Activated CD4-positive, alpha-beta T cell treated with anti-CD3 and anti-CD28 coated beads, Interleukin-2, amount 10 ng/mL, durations not matched to agents 7 days and 5 days (primary cell): Measurements from ENCODE around the gene PROK1. TPM values are rescaled to one million over a fixed set of nuclear protein-coding genes. Genes with fewer than 3 reads are reported as not detected.
"Not testable (repeated sequence)": the region's sequence is repeated elsewhere in the genome, so short reads cannot be mapped to it uniquely, and the experiment has no call there.

Experiments used
- CTCF ChIA-PET: fragments of 350-600 bp; sonication (Branson Sonifier 250); formaldehyde crosslinking; loops from one replicate; lab custom pipeline; 2021; ENCODE audit warnings: antibody characterized with exemption; lab: Charles Lee
- POLR2A ChIA-PET: fragments of 350-600 bp; sonication (Branson Sonifier 250); formaldehyde crosslinking; loops from one replicate; lab custom pipeline; 2021; ENCODE audit warnings: antibody characterized with exemption; lab: Charles Lee
- DNase-seq: peaks from one replicate; pipeline ENCODE4 v3.0.0-alpha.2; 2020
- H3K27ac Mint-ChIP-seq: one replicate; pipeline ENCODE4 v1.8.0; 2021; ENCODE audit warnings: mild to moderate bottlenecking, moderate library complexity, mixed read lengths
- H3K27me3 Mint-ChIP-seq: one replicate; pipeline ENCODE4 v1.8.0; 2021; ENCODE audit warnings: mixed read lengths
- H3K36me3 Mint-ChIP-seq: one replicate; pipeline ENCODE4 v1.8.0; 2021; ENCODE audit warnings: low read depth, mixed read lengths
- H3K4me1 Mint-ChIP-seq: one replicate; pipeline ENCODE4 v1.8.0; 2021; ENCODE audit warnings: mixed read lengths
- H3K4me3 Mint-ChIP-seq: one replicate; pipeline ENCODE4 v1.8.0; 2021; ENCODE audit warnings: mild to moderate bottlenecking, moderate library complexity, mixed read lengths
- H3K9me3 Mint-ChIP-seq: one replicate; pipeline ENCODE4 v1.8.0; 2021; ENCODE audit warnings: mixed read lengths
- total RNA-seq, 2 experiments: library from RNA; stranded (reverse); gene quantifications; one replicate each; pipeline ENCODE4 v1.2.3, GENCODE V29; 2021

PROK1 gene, protein sequence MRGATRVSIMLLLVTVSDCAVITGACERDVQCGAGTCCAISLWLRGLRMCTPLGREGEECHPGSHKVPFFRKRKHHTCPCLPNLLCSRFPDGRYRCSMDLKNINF
- total RNA-seq: not detected

DNA sequence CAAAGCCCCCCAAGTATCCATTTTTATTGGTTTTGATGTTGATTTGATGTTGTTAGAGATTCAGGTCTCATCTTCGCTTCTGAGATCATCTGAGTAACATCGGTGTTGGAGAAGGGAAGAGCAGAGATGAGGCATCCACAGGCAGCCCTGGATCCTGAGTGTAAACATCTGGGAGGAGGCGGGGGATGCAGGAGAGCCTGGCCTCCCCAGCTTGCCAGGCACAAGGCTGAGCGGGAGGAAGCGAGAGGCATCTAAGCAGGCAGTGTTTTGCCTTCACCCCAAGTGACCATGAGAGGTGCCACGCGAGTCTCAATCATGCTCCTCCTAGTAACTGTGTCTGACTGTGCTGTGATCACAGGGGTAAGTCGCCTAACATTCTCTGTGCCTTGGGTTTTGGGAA, at the start of gene PROK1:
TSS of gene PROK1 (plus strand) at position 221 of the 400 bp plus-strand sequence. CDS start at position 289, 68 bp downstream.
- POLR2A ChIA-PET: no interaction called here

GRCh38 chr1:110403805-110404204, 47.1 kb upstream of the PROK1 start:
- Mint-ChIP-seq H3K4me1 (peaks cover 18% of the 10 kb centered on the region), H3K4me3 (no peak overlapping the region), H3K27me3 (no peaks in the 10 kb centered on the region), H3K27ac (no peak overlapping the region), H3K9me3 (no peaks in the 10 kb centered on the region), H3K36me3 (peaks cover 34% of the 10 kb centered on the region)
- POLR2A ChIA-PET: interaction anchor here (0.6 kb wide), 1 partner anchor 55 kb away, joined by 6 read pairs; no protein-coding TSS in a partner anchor
- no peak for DNase-seq
- CTCF ChIA-PET: interaction anchor here (0.7 to 0.9 kb wide), 3 partner anchors 13 to 668 kb away, joined by 3 read pairs; no protein-coding TSS in a partner anchor

More for the DNA sequence above, at the start of gene PROK1:
- peaks cover 25% of the 10 kb centered on the region for H3K27me3 Mint-ChIP-seq
- CTCF ChIA-PET: no interaction called here
- no peaks in the 10 kb centered on the region for H3K36me3 Mint-ChIP-seq
- H3K27ac Mint-ChIP-seq: no peak within 1 kb of the TSS
- H3K9me3 Mint-ChIP-seq: no peaks in the 10 kb centered on the region
- no peak for DNase-seq
- no peak within 1 kb of the TSS for H3K4me3 Mint-ChIP-seq
- no peaks in the 10 kb centered on the region for H3K4me1 Mint-ChIP-seq

GRCh38 chr1:110404401-110404800, 46.5 kb upstream of the PROK1 start:
- Mint-ChIP-seq H3K27me3 (no peaks in the 10 kb centered on the region), H3K36me3 (peaks cover 34% of the 10 kb centered on the region), H3K27ac (no peak overlapping the region), H3K9me3 (no peaks in the 10 kb centered on the region), H3K4me1 (peaks cover 21% of the 10 kb centered on the region), H3K4me3 (no peak overlapping the region)
- ChIA-PET CTCF (interaction anchor here (0.9 kb wide), 1 partner anchor 56 kb away, joined by 3 read pairs; no protein-coding TSS in a partner anchor), POLR2A (no interaction called here)
- DNase-seq: no peak

- CTCF ChIA-PET, DNase-seq, POLR2A ChIA-PET, H3K9me3 Mint-ChIP-seq, H3K27me3 Mint-ChIP-seq: not testable (repeated sequence)
- H3K27ac Mint-ChIP-seq: peak overlapping the region; percentile 100
- peaks cover 20% of the 10 kb centered on the region for H3K36me3 Mint-ChIP-seq
- H3K4me1 Mint-ChIP-seq: peaks cover 21% of the 10 kb centered on the region
- peak overlapping the region; percentile 99 for H3K4me3 Mint-ChIP-seq
Measured at GRCh38 chr1:110406407-110406806, 44.5 kb upstream of the PROK1 start.

- DNase-seq: peak; percentile 95
- H3K4me1 Mint-ChIP-seq: peaks cover 22% of the 10 kb centered on the region
- H3K36me3 Mint-ChIP-seq: peaks cover 16% of the 10 kb centered on the region
- peak within 1 kb of the TSS; percentile 99 for H3K4me3 Mint-ChIP-seq
- H3K27me3 Mint-ChIP-seq: no peaks in the 10 kb centered on the region
- POLR2A ChIA-PET: no interaction called here
- no peaks in the 10 kb centered on the region for H3K9me3 Mint-ChIP-seq
- CTCF ChIA-PET: interaction anchor here (0.5 to 5.7 kb wide), 10 partner anchors 14 to 468 kb away, joined by 3 to 31 read pairs (median 6); partner anchors contain the start of gene RBM15
- H3K27ac Mint-ChIP-seq: peak within 1 kb of the TSS; percentile 100
Measured at GRCh38 chr1:110407260-110408210, 43.4 kb upstream of the PROK1 start, which contains the start of gene LAMTOR5. TSS of gene LAMTOR5 (minus strand) at chr1:110407694. CDS start at chr1:110407620, 74 bp downstream.

DNA sequence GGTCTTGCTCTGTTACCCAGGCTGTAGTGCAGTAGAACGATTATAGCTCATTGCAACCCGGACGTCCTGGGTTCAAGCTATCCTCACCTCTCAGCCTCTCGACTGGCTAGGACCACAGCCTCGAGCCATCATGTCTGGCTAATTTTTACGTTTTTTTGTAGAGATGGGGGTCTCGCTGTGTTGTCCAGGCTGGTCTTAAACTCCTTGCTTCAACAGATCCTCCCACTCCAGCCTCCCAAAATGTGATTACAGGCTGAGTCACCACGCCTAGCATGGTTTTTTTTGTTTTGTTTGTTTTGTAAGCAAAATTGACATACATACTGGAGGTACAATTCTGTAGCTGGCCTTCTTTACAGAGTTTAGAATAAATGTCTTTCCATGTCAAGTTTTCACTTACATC, 42.5 kb upstream of the PROK1 start:
- Mint-ChIP-seq H3K9me3 (no peaks in the 10 kb centered on the region), H3K4me3 (peak overlapping the region; percentile 99), H3K4me1 (peaks cover 23% of the 10 kb centered on the region), H3K36me3 (peaks cover 11% of the 10 kb centered on the region), H3K27ac (peak overlapping the region; percentile 100), H3K27me3 (no peaks in the 10 kb centered on the region)
- POLR2A ChIA-PET: no interaction called here
- CTCF ChIA-PET: interaction anchor here (0.5 to 5.7 kb wide), 13 partner anchors 13 to 467 kb away, joined by 3 to 31 read pairs (median 6); partner anchors contain the start of gene RBM15
- no peak for DNase-seq

DNA sequence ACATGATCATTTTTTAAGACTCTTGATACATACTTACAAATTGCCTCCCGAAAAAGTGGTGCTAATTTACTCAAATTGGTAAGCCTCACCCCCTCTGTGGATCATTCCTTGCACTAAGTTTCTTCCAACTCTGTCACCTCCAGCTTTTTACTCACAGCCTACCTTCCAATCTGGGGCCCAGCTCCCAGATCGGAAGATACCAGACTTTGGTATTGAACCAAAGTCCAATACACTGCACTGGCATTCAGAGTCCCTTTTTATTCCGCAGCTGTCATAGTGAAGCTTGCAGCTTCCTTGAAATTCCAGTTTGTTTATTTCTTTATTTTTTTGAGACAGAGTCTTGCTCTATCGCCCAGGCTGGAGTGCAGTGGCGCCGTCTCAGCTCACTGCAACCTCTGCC, 41.6 kb upstream of the PROK1 start:
- no peak overlapping the region for H3K27ac Mint-ChIP-seq

GRCh38 chr1:110411173-110411735, 39.7 kb upstream of the PROK1 start:
- peaks cover 20% of the 10 kb centered on the region for H3K4me1 Mint-ChIP-seq
- H3K4me3 Mint-ChIP-seq: no peak overlapping the region
- POLR2A ChIA-PET: no interaction called here
- H3K9me3 Mint-ChIP-seq: no peaks in the 10 kb centered on the region
- H3K27me3 Mint-ChIP-seq: no peaks in the 10 kb centered on the region
- CTCF ChIA-PET: interaction anchor here (0.6 to 5.7 kb wide), 5 partner anchors 27 to 85 kb away, joined by 3 to 31 read pairs (median 6); partner anchors contain the start of gene RBM15
- DNase-seq: no peak
- peaks cover 2% of the 10 kb centered on the region for H3K36me3 Mint-ChIP-seq
- no peak overlapping the region for H3K27ac Mint-ChIP-seq

More for the DNA sequence above, 41.6 kb upstream of the PROK1 start:
- Mint-ChIP-seq H3K9me3 (no peaks in the 10 kb centered on the region), H3K36me3 (peaks cover 6% of the 10 kb centered on the region), H3K4me1 (peaks cover 23% of the 10 kb centered on the region), H3K4me3 (peak overlapping the region; percentile 13), H3K27me3 (no peaks in the 10 kb centered on the region)
- ChIA-PET POLR2A (interaction anchor here (0.6 kb wide), 1 partner anchor 11 kb away, joined by 4 read pairs; no protein-coding TSS in a partner anchor), CTCF (interaction anchor here (0.7 to 5.7 kb wide), 9 partner anchors 14 to 202 kb away, joined by 3 to 31 read pairs (median 6); partner anchors contain the start of gene RBM15)
- no peak for DNase-seq

DNA sequence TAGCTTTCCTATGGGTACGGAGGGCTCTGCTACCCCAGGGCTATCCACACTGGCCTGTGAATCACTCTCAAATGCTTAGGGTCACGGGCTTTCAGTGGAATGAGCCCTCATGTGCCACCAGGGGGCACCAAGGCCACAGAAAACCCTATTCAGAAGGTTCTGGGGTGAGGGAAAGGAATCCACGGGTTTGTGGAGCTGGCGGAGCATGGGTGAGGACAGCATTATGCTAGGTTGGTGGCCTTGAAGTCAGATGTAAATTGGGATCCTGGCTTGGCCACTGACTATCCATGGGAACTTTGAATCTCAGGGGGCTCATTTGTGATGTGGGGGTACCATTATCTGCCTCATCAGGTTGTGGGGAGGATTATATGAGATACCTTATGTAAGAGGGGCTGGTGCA, 38.4 kb upstream of the PROK1 start:
- peak; percentile 71 for DNase-seq
- Mint-ChIP-seq H3K27me3 (no peaks in the 10 kb centered on the region), H3K27ac (no peak overlapping the region), H3K36me3 (no peaks in the 10 kb centered on the region), H3K4me1 (peaks cover 15% of the 10 kb centered on the region), H3K9me3 (no peaks in the 10 kb centered on the region), H3K4me3 (no peak overlapping the region)
- POLR2A ChIA-PET: no interaction called here
- CTCF ChIA-PET: interaction anchor here (0.6 to 5.7 kb wide), 14 partner anchors 8 to 205 kb away, joined by 3 to 31 read pairs (median 3); no protein-coding TSS in a partner anchor

GRCh38 chr1:110413045-110413444, 37.9 kb upstream of the PROK1 start:
- H3K4me1 Mint-ChIP-seq: peaks cover 12% of the 10 kb centered on the region
- H3K36me3 Mint-ChIP-seq, POLR2A ChIA-PET, H3K27me3 Mint-ChIP-seq, H3K4me3 Mint-ChIP-seq, H3K27ac Mint-ChIP-seq, H3K9me3 Mint-ChIP-seq, DNase-seq: not testable (repeated sequence)
- CTCF ChIA-PET: interaction anchor here (0.9 to 5.7 kb wide), 7 partner anchors 10 to 83 kb away, joined by 3 to 31 read pairs (median 4); no protein-coding TSS in a partner anchor

DNA sequence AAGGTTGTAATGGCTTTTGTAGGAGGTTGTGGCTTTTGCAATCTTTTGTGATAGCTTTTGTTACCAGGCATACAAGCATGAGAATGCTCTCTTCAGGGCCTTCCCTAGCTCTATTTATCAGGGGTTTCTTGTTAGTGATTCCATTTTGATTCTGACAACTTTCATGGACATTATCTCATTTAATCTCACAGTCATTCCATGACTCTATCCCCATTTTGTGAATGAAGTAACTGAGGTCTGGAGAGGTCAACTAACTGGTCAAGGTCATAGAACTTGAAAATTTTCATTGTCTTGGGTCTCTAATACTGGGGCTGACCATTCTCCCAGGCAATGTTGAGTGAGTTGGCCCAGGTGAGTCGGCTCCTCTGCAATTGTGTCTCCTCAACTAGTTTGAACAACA, 32.2 kb upstream of the PROK1 start:
- H3K27me3 Mint-ChIP-seq: peaks cover 8% of the 10 kb centered on the region
- ChIA-PET POLR2A (no interaction called here), CTCF (interaction anchor here (1.2 kb wide), 1 partner anchor 77 kb away, joined by 4 read pairs; no protein-coding TSS in a partner anchor)
- no peak for DNase-seq
- no peaks in the 10 kb centered on the region for H3K9me3 Mint-ChIP-seq
- peaks cover 10% of the 10 kb centered on the region for H3K4me1 Mint-ChIP-seq
- H3K36me3 Mint-ChIP-seq: no peaks in the 10 kb centered on the region
- H3K27ac Mint-ChIP-seq: no peak overlapping the region
- no peak overlapping the region for H3K4me3 Mint-ChIP-seq

DNA sequence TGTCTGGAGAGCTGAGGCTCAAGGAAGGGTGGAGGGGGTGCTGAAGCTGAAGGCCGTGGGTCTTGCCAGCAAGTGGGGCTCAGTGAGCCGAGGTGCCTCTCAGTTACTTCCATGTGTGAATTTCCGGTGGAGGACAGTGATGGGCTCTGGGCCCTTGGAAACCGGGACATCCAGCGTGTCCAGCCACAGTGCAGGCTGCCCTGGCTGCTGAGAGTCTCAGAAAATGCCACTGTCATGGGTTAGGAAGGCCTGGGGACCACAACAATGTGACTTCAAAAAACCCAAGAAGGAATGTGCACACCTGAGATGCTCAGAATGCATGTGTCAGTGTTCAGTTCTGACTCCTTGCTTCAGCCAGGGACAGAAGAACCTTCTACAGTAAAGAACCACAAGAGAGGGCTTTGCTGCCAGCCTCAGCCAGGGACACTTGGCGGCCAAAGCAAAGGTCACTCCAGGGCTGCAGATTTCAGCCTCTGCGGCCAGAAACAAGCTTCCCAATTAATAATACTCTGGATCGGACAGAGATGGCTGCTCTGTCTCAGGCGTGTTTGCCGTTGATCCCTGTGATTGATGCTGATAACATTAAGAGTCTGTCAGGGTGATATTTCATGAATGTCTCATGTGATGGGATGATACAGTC, 30.8 kb upstream of the PROK1 start:
- Mint-ChIP-seq H3K27ac (no peak overlapping the region), H3K9me3 (no peaks in the 10 kb centered on the region), H3K4me1 (peaks cover 14% of the 10 kb centered on the region), H3K4me3 (no peak overlapping the region), H3K36me3 (no peaks in the 10 kb centered on the region), H3K27me3 (peaks cover 12% of the 10 kb centered on the region)
- POLR2A ChIA-PET: no interaction called here
- CTCF ChIA-PET: interaction anchor here (1.7 kb wide), 1 partner anchor 8 kb away, joined by 6 read pairs; no protein-coding TSS in a partner anchor
- no peak for DNase-seq
